ENCODE results near the gene NCKAP5. TPM values are rescaled to one million over a fixed set of nuclear protein-coding genes. Genes with fewer than 3 reads are reported as not detected.

NCKAP5 gene
- total and polyA plus RNA-seq, 2 of the 8 experiments (the other 6 are each of a cell fraction or from before 2014, with no cell fraction given) = 0.27 to 0.86 TPM

DNA sequence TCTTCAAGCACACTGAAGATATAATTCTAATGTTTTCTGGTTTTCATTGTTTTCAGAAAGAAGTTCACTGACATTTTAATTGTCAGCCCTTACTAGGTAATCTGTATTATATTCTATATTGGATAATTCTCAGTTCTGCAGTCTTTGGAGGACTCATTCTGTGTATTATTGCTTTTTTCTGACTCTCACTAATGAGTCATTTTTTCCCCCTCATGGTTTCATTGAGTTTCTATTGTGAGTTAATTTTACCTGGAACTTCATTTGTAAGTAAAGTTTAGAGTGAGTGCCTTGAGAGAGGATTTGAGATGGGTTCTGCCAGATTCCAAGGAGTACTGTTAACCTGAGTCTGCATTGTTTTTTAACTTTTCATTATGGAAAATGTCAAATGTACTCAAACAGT is 807.9 kb downstream of the NCKAP5 start:
- peaks cover 0 to 4% (median 0%) of the 10 kb centered on the region in 4 experiments; a peak in 1 of 7 replicates for H3K4me1 ChIP-seq (replicated peaks in 1 of 4; ENCODE audit: control insufficient read depth in 3 of 4, insufficient read depth in 4 of 4, low read length in 3 of 4)
- H2BK12ac ChIP-seq (ENCODE audit: low read depth, low read length) = no peak overlapping the region
- no peaks in the 10 kb centered on the region for H3K79me1 ChIP-seq (ENCODE audit: low read depth, low read length)
- DNase-seq (ENCODE audit: low read depth in 1 of 2, low spot score in 2 of 2) = no peak
- no peak overlapping the region for H2BK120ac ChIP-seq (replicated peaks; ENCODE audit: low read depth, low read length)
- no peak overlapping the region for H2BK20ac ChIP-seq (ENCODE audit: low read length)
- TF ChIP-seq ASH2L (IDR thresholded peaks at IDR 0.05; ENCODE audit: low read length) = no peak
- TF ChIP-seq RAD21 (IDR thresholded peaks at IDR 0.05 in 1 of 2, conservative IDR thresholded peaks at IDR 0.05 in 1 of 2; ENCODE audit: low read depth in 2 of 2, low read length in 2 of 2) = no peak
- TF ChIP-seq, protein P1, sequence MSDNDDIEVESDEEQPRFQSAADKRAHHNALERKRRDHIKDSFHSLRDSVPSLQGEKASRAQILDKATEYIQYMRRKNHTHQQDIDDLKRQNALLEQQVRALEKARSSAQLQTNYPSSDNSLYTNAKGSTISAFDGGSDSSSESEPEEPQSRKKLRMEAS (IDR thresholded peaks at IDR 0.05) = no peak
- TF ChIP-seq HDAC6 (IDR thresholded peaks at IDR 0.05; ENCODE audit: low read depth, low read length) = no peak
- H2AFZ ChIP-seq (ENCODE audit: low read length) = no peak overlapping the region
- H3K79me2 ChIP-seq (ENCODE audit: control insufficient read depth in 1 of 2, insufficient read depth in 2 of 2, low read length in 2 of 2) = no peaks in the 10 kb centered on the region
- H3K4ac ChIP-seq (replicated peaks; ENCODE audit: insufficient read length, low read depth, low read length) = no peak overlapping the region
- H3K27ac ChIP-seq (ENCODE audit: low read depth, low read length) = no peak overlapping the region
- no peaks in the 10 kb centered on the region for H4K20me1 ChIP-seq (replicated peaks in 1 of 2; ENCODE audit: control insufficient read depth in 1 of 2, insufficient read depth in 2 of 2, low read length in 2 of 2)
- no peak overlapping the region for H2BK5ac ChIP-seq (ENCODE audit: low read depth, low read length)
- H3K14ac ChIP-seq (ENCODE audit: insufficient read length) = no peak overlapping the region
- H3K23me2 ChIP-seq (ENCODE audit: low read depth, low read length) = no peaks in the 10 kb centered on the region
- H3K36me3 ChIP-seq (ENCODE audit: control insufficient read depth in 2 of 4, insufficient read depth in 4 of 4, low read length in 3 of 4) = no peaks in the 10 kb centered on the region
- H2BK15ac ChIP-seq (ENCODE audit: low read length) = no peak overlapping the region
- H3K9me3 ChIP-seq (ENCODE audit: insufficient read depth in 2 of 2, low read depth in 1 of 2, low read length in 1 of 2) = no peaks in the 10 kb centered on the region
- no peak overlapping the region for H3K23ac ChIP-seq (ENCODE audit: insufficient read length)
- no peak overlapping the region for H3K4me2 ChIP-seq (ENCODE audit: insufficient read depth in 1 of 2, low read depth in 2 of 2, low read length in 2 of 2)
- no peak overlapping the region for H4K5ac ChIP-seq (ENCODE audit: insufficient read length, low read depth, low read length)
- no peak overlapping the region for H2AK5ac ChIP-seq (ENCODE audit: low read depth, low read length)
- no peak overlapping the region for H3K9ac ChIP-seq (replicated peaks in 1 of 4; ENCODE audit: extremely low read depth in 1 of 4, low read depth in 3 of 4, low read length in 3 of 4)
- no peak overlapping the region for H3K4me3 ChIP-seq (ENCODE audit: extremely low read depth in 1 of 4, insufficient read depth in 2 of 4, low read depth in 3 of 4, low read length in 4 of 4)
- ChIA-PET CTCF (ENCODE audit: partially characterized antibody) (interaction anchor here (1.0 to 1.2 kb wide), 2 partner anchors 92 to 105 kb away, joined by 3 read pairs; no protein-coding TSS in a partner anchor), POLR2A (ENCODE audit: partially characterized antibody) (no interaction called here)
- no peak overlapping the region for H3K56ac ChIP-seq (replicated peaks; ENCODE audit: insufficient read length, low read depth, low read length)
- H3K27me3 ChIP-seq (replicated peaks in 1 of 4; ENCODE audit: control insufficient read depth in 3 of 4, extremely low read depth in 1 of 4, insufficient read depth in 3 of 4, low read length in 3 of 4) = no peaks in the 10 kb centered on the region
- no peak for FAIRE-seq
- no peak overlapping the region for H4K91ac ChIP-seq (replicated peaks; ENCODE audit: insufficient read length, low read length)
- no peak overlapping the region for H4K8ac ChIP-seq (ENCODE audit: extremely low read depth, insufficient read depth, low read length)
- no peak overlapping the region for H3K18ac ChIP-seq (ENCODE audit: extremely low read depth, low read length)
